GM12878 (cell line): ENCODE results near the gene IRGQ. TPM values are rescaled to one million over a fixed set of nuclear protein-coding genes. Genes with fewer than 3 reads are reported as not detected.

Source experiments
- ATAC-seq: fragments of 200-7000 bp; cut with Tn5 transposase; 3 replicates; pipeline ENCODE4 v1.9.1; 2020; ENCODE audit warnings: mild to moderate bottlenecking, moderate library complexity
- BruUV-seq: library from RNA; stranded (reverse); fragments of 400-500 nt; replicated peaks from 2 replicates; lab custom pipeline; 2021; lab: Mats Ljungman, UMichigan
- CTCF ChIA-PET: fragments of 300-600 bp; sonication (Branson Sonifier 250); formaldehyde crosslinking; extraction: SDS; loops from one replicate; lab custom pipeline; 2021; ENCODE audit warnings: inconsistent platforms; lab: Yijun Ruan, JAX
- POLR2A ChIA-PET: fragments of 350-600 bp; formaldehyde crosslinking; extraction: SDS; loops from one replicate; lab custom pipeline; 2021; ENCODE audit warnings: inconsistent platforms; lab: Charles Lee
- RAD21 ChIA-PET: fragments of 300-600 bp; sonication (Branson Sonifier 250); formaldehyde crosslinking; loops from one replicate; lab custom pipeline; 2023; ENCODE audit warnings: antibody characterized with exemption; ENCODE audit not compliant: unreplicated experiment; lab: Charles Lee
- SMC1A ChIA-PET: fragments of 300-600 bp; sonication (Branson Sonifier 250); formaldehyde crosslinking; loops from one replicate; lab custom pipeline; 2023; ENCODE audit not compliant: unreplicated experiment, uncharacterized antibody; lab: Charles Lee
- DNase-seq: peaks from one replicate; pipeline ENCODE4 v3.0.0-alpha.2; 2011; ENCODE audit warnings: low read depth, low spot score
- FAIRE-seq: peaks from 3 replicates; lab custom pipeline; 2011; peaks lifted over from hg19 to GRCh38; lab: Jason Lieb, UNC
- H2AFZ ChIP-seq: 2 replicates; pipeline ENCODE4 v1.6.0; 2011; ENCODE audit warnings: low read depth, low read length, control low read depth; ENCODE audit not compliant: control insufficient read depth
- H3K27ac ChIP-seq: 2 replicates; pipeline ENCODE4 v1.5.1; 2011; ENCODE audit warnings: control low read depth; ENCODE audit not compliant: control insufficient read depth, insufficient read depth
- H3K27me3 ChIP-seq, 2 experiments: replicated peaks in 1 of 2; 2 replicates each; pipeline versions ENCODE4 v1.6.0 to v1.6.1; 2011; ENCODE audit warnings: low read length in 1 of 2; ENCODE audit not compliant: control insufficient read depth in 2 of 2, insufficient read depth in 2 of 2
- H3K36me3 ChIP-seq, 2 experiments: 2 replicates each; pipeline ENCODE4 v1.5.1; 2011; ENCODE audit warnings: low read length in 1 of 2; ENCODE audit not compliant: control insufficient read depth in 2 of 2, insufficient read depth in 2 of 2
- H3K4me1 ChIP-seq: 2 replicates; pipeline ENCODE4 v1.6.1; 2011; ENCODE audit warnings: mild to moderate bottlenecking, low read length, moderate library complexity, mixed read lengths; ENCODE audit not compliant: control insufficient read depth, insufficient read depth
- H3K4me2 ChIP-seq: 2 replicates; pipeline ENCODE4 v1.6.0; 2011; ENCODE audit warnings: control low read depth; ENCODE audit not compliant: control insufficient read depth, insufficient read depth
- H3K4me3 ChIP-seq: fragments of 200-600 bp; sonication (generic); 2 replicates; pipeline ENCODE4 v1.5.1; 2016
- H3K79me2 ChIP-seq: 2 replicates; pipeline ENCODE4 v1.6.0; 2011; ENCODE audit warnings: low read length; ENCODE audit not compliant: control insufficient read depth, insufficient read depth
- H3K9ac ChIP-seq: 2 replicates; pipeline ENCODE4 v1.8.0; 2011; ENCODE audit warnings: low read length, control low read depth, mixed read lengths; ENCODE audit not compliant: control insufficient read depth, insufficient read depth
- H3K9me3 ChIP-seq: replicated peaks from 3 replicates; pipeline ENCODE4 v1.5.1; 2011; ENCODE audit warnings: mild to moderate bottlenecking, low read length; ENCODE audit not compliant: control insufficient read depth, insufficient read depth
- H4K20me1 ChIP-seq: 2 replicates; pipeline ENCODE4 v1.6.0; 2011; ENCODE audit not compliant: control insufficient read depth, insufficient read depth
- ATF2 ChIP-seq: IDR thresholded peaks from 2 replicates; pipeline ENCODE4 v1.6.1; 2012; ENCODE audit warnings: low read length, inconsistent platforms
- CREB1 ChIP-seq: IDR thresholded peaks from 2 replicates; pipeline ENCODE4 v1.6.1; 2012; ENCODE audit warnings: low read depth, mild to moderate bottlenecking, inconsistent platforms
- DPF2 ChIP-seq: fragments of 450-650 bp; IDR thresholded peaks from 2 replicates; pipeline ENCODE4 v1.6.1; 2017; ENCODE audit warnings: mild to moderate bottlenecking
- FOXM1 ChIP-seq: IDR thresholded peaks from 2 replicates; pipeline ENCODE4 v1.6.1; 2012; ENCODE audit warnings: low read depth, mild to moderate bottlenecking, inconsistent platforms, low read length, moderate library complexity
- HDAC6 ChIP-seq: fragments of 200-600 bp; sonication (generic); IDR thresholded peaks from one replicate; pipeline ENCODE4 v1.8.0; 2017; ENCODE audit warnings: antibody characterized with exemption; ENCODE audit not compliant: unreplicated experiment
- IKZF2 ChIP-seq, 2 experiments: fragments of 450-650 bp; IDR thresholded peaks; 2 replicates each; pipeline ENCODE4 v1.6.1; 2017; ENCODE audit warnings: mild to moderate bottlenecking in 2 of 2, moderate library complexity in 2 of 2
- MAX ChIP-seq: IDR thresholded peaks from 2 replicates; pipeline ENCODE4 v1.6.1; 2012; ENCODE audit warnings: low read depth, low read length, improper control_type of control experiment
- MTA2 ChIP-seq: fragments of 450-650 bp; IDR thresholded peaks from 2 replicates; pipeline ENCODE4 v1.6.1; 2016; ENCODE audit warnings: low read depth, mild to moderate bottlenecking, moderate library complexity
- MXI1 ChIP-seq: fragments of 150-350 bp; IDR thresholded peaks from 2 replicates; pipeline ENCODE4 v1.6.1; 2011; ENCODE audit warnings: low read depth, mild to moderate bottlenecking, inconsistent platforms, low read length, improper control_type of control experiment
- NFIC ChIP-seq: IDR thresholded peaks from 2 replicates; pipeline ENCODE4 v1.6.1; 2012; ENCODE audit warnings: low read depth, mild to moderate bottlenecking, inconsistent platforms, low read length, moderate library complexity
- NFYA ChIP-seq: IDR thresholded peaks from 2 replicates; pipeline ENCODE4 v1.6.1; 2011; ENCODE audit warnings: low read depth, mild to moderate bottlenecking, low read length, improper control_type of control experiment, borderline replicate concordance
- NFYB ChIP-seq: IDR thresholded peaks from 2 replicates; pipeline ENCODE4 v1.6.1; 2011; ENCODE audit warnings: low read depth, mild to moderate bottlenecking, low read length, improper control_type of control experiment, moderate library complexity; ENCODE audit not compliant: insufficient read depth
- PAX5 ChIP-seq: IDR thresholded peaks from 2 replicates; pipeline ENCODE4 v1.6.1; 2011; ENCODE audit warnings: low read depth, low read length, borderline replicate concordance
- POLR2AphosphoS2 ChIP-seq: IDR thresholded peaks from 2 replicates; pipeline ENCODE4 v1.6.1; 2011; ENCODE audit warnings: low read depth, mild to moderate bottlenecking, low read length, improper control_type of control experiment, moderate library complexity
- POU2F2 ChIP-seq: IDR thresholded peaks from 3 replicates; pipeline ENCODE4 v1.6.1; 2011; ENCODE audit warnings: low read depth, mild to moderate bottlenecking, low read length, borderline replicate concordance
- RAD51 ChIP-seq: fragments of 450-650 bp; IDR thresholded peaks from 2 replicates; pipeline ENCODE4 v1.6.1; 2016; ENCODE audit warnings: moderate library complexity, mild to moderate bottlenecking, inconsistent platforms
- SIN3A ChIP-seq: IDR thresholded peaks from 2 replicates; pipeline ENCODE4 v1.6.1; 2012; ENCODE audit warnings: low read depth, low read length, improper control_type of control experiment
- YY1 ChIP-seq: IDR thresholded peaks from 2 replicates; pipeline ENCODE4 v1.6.1; 2011; ENCODE audit warnings: low read depth, mild to moderate bottlenecking, low read length
- ZBTB40 ChIP-seq: fragments of 450-650 bp; IDR thresholded peaks from 2 replicates; pipeline ENCODE4 v1.6.1; 2016; ENCODE audit warnings: mild to moderate bottlenecking, moderate library complexity, borderline replicate concordance
- WGBS: methylation state at CpG from one replicate; pipeline ENCODE4 v1.1.6; 2016; ENCODE audit warnings: low lambda C conversion rate; ENCODE audit not compliant: insufficient replicate concordance, insufficient coverage; ENCODE audit errors: missing lambda C conversion rate; 5-methylcytosine and 5-hydroxymethylcytosine counted together
- in situ Hi-C: fragments of 300-500 bp; cut with MboI; formaldehyde crosslinking; loops from 9 replicates; pipeline ENCODE4 v1.14.3; 2018; ENCODE audit warnings: mixed read lengths
- intact Hi-C: fragments of 100-400 bp; cut with micrococcal nuclease; formaldehyde crosslinking; loops from one replicate; pipeline ENCODE4 v1.14.2; 2022; ENCODE audit not compliant: unreplicated experiment
- polyA plus RNA-seq, 11 experiments: library from polyadenylated mRNA; depleted of rRNA in 4 of 11; unstranded in 6 of 11; stranded (reverse) in 5 of 11; fragments of >200 nt; fragmentation: Nextera tagmentation in 4 of 11; fragmentation: Illumina TruSeq in 1 of 11; extraction: Ambion mirVana in 4 of 11; extraction: Trizol in 1 of 11; gene quantifications; 1 replicate in 1 of 11; 2 replicates in 10 of 11; pipeline versions ENCODE4 v1.2.1 to v1.2.3, GENCODE V29; 2011 to 2016; ENCODE audit warnings: inconsistent platforms in 2 of 11, missing spikeins in 2 of 11, low read depth in 1 of 11
- total RNA-seq, 4 experiments: library from RNA; depleted of rRNA in 3 of 4; stranded (reverse); fragments of >200 nt in 3 of 4; fragmentation: Illumina TruSeq in 1 of 4; extraction: Trizol in 1 of 4; gene quantifications; 2 replicates each; pipeline versions ENCODE4 v1.2.1 to v1.2.3, GENCODE V29; 2013 to 2021

The IRGQ gene
- total and polyA plus RNA-seq, 10 of the 15 experiments (the other 5 are each of a cell fraction or from before 2014, with no cell fraction given), result 3.3 to 20.8 (median 9.0) TPM

- Histone ChIP-seq H3K79me2 (peaks cover 18% of the 10 kb centered on the region), H3K9me3 (no peaks in the 10 kb centered on the region), H3K27ac (peak overlapping the region; percentile 77), H4K20me1 (no peaks in the 10 kb centered on the region), H3K4me3 (peak overlapping the region; percentile 82), H3K4me1 (peaks cover 6% of the 10 kb centered on the region; the same call in 1 of the 2 replicates), H3K27me3 (no peaks in the 10 kb centered on the region), H3K36me3 (no peaks in the 10 kb centered on the region), H2AFZ (peak overlapping the region; percentile 77), H3K9ac (peak overlapping the region; percentile 85), H3K4me2 (peak overlapping the region; percentile 99)
- WGBS, result under 1% methylated on average over 14 of the region's 14 CpGs
- DNase-seq (peak; percentile 30), ATAC-seq (peak; percentile 81), FAIRE-seq (no peak)
- RAD21 ChIA-PET, result no interaction called here
- intact Hi-C loops (loop anchor here (1.0 kb wide), 1 partner anchor 44 kb away; the partner anchor contains the start of genes PINLYP and XRCC1), in situ Hi-C loops (no loop called here)
- CTCF ChIA-PET, result interaction anchor here (0.7 to 0.9 kb wide), 2 partner anchors 24 to 190 kb away, joined by 3 to 4 read pairs; no protein-coding TSS in a partner anchor
- TSS peak; percentile 86 for BruUV-seq
- POLR2A ChIA-PET, result interaction anchor here (0.7 kb wide), 2 partner anchors 19 to 34 kb away, joined by 3 to 11 read pairs; no protein-coding TSS in a partner anchor
- SMC1A ChIA-PET, result interaction anchor here (1.0 to 1.6 kb wide), 2 partner anchors 23 to 316 kb away, joined by 3 to 4 read pairs; partner anchors contain the start of genes IRGQ, ZNF45 and ZNF576
- peak; percentile 36; the same call in 1 of the 2 replicates for TF ChIP-seq MTA2
- TF ChIP-seq FOXM1, result no peak
- TF ChIP-seq MXI1, result no peak
- TF ChIP-seq NFYB, result no peak
- peak; percentile 60; the same call in 1 of the 2 replicates for TF ChIP-seq ZBTB40
- peak; percentile 54; the same call in 1 of the 2 replicates for TF ChIP-seq SIN3A
- TF ChIP-seq ATF2, result no peak
- no peak for TF ChIP-seq MAX
- TF ChIP-seq RAD51, result no peak
- TF ChIP-seq POU2F2, result no peak
- TF ChIP-seq PAX5, result no peak
- no peak for TF ChIP-seq CREB1
- TF ChIP-seq IKZF2 (IDR thresholded peaks at IDR 0.05), result peak; percentile 50 to 63; a peak in 3 of 4 replicates
- TF ChIP-seq YY1, result peak; percentile 8; the same call in 1 of the 2 replicates
- TF ChIP-seq NFIC, result no peak
- no peak for TF ChIP-seq POLR2AphosphoS2
- no peak for TF ChIP-seq NFYA
- TF ChIP-seq DPF2, result no peak
- no peak for TF ChIP-seq HDAC6
Measured at GRCh38 chr19:43618921-43619261, 23.0 kb upstream of the IRGQ start.
